ENCODE results near the gene CNTF.

Gene CNTF

DNA sequence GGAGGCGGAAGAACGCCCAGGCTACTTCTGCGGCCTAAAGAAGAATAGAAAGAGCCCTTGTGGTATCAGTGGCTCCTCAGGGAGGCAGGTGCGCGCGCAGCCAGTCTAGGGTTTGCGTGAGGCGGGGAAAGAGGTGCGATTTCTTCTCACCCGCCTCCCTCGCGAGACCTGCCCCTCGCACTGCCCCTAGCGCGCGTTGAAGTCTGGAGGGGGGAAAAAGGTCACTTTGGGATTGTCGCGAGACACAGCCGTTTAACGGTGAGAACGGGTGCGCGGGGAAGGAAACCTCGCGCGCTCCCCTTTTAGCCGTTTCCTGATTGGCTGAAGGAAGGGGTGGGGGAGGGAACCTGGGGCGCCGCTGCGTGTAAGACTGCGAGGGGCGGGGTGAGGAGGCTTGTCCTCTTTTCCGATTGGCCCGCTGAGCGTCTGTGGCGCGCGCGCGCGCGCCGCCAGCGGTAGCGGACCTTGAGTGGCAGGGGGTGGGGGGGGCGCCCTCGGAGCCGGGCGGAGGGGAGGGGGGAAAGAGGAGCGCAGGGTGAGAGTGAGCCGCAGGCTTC is 43.8 kb upstream of the CNTF start, which contains the start of gene ZFP91:
TSS of gene ZFP91 (plus strand) at position 429 of the 557 bp plus-strand sequence. CDS start 219 bp downstream, outside the sequence.
- no peak for TF ChIP-seq CTCF (IDR thresholded peaks at IDR 0.05)

- peak; percentile 72 for TF ChIP-seq CTCF (IDR thresholded peaks at IDR 0.05)
Measured at GRCh38 chr11:58579192-58580129, 43.0 kb upstream of the CNTF start.

- no peak for TF ChIP-seq CTCF (IDR thresholded peaks at IDR 0.05)
Measured at GRCh38 chr11:58580311-58580710, 42.2 kb upstream of the CNTF start.

- TF ChIP-seq CTCF (IDR thresholded peaks at IDR 0.05), result no peak
Measured at GRCh38 chr11:58582437-58582836, 40.0 kb upstream of the CNTF start.

- TF ChIP-seq CTCF (IDR thresholded peaks at IDR 0.05), result no peak
Measured at GRCh38 chr11:58586998-58587397, 35.5 kb upstream of the CNTF start.

DNA sequence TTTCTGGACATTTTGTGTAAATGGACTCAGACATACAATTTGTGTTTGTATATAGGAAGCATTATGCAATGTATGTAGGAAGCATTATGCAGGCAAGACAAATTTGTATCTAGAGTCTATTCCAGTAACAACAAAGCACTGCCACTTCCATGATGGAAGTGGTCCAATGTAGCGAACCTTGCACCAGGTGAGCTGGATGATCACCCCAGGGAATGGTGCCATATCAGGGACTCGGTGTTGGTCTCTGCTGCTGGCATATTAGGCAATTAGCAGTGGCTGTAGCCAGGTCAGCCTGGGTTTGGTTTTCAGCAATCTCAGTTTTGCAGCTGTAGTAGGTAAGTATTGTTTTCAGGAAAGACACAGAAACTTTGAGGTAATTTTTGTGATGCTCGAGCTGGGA is 30.8 kb upstream of the CNTF start:
- TF ChIP-seq CTCF (IDR thresholded peaks at IDR 0.05), result no peak

- TF ChIP-seq CTCF (IDR thresholded peaks at IDR 0.05), result no peak
Measured at GRCh38 chr11:58592760-58593472, 29.5 kb upstream of the CNTF start.
